Measurements from ENCODE around the gene C6orf89.

- TF ChIP-seq CTCF (IDR thresholded peaks at IDR 0.05; ENCODE audit: low read depth, low read length) (no peak), EZH2phosphoT487 (IDR thresholded peaks at IDR 0.05; ENCODE audit: low read depth) (no peak)
Observed at GRCh38 chr6:36930483-36930882, 44.7 kb downstream of the C6orf89 start.

Data from OCI-LY3 (cell line).